Activated T-cell treated with anti-CD3 and anti-CD28 coated beads, Interleukin-2, amount 50 U/mL, for 24 hours (primary cell): ENCODE data around the gene RYR2.
A peak's percentile ranks its signal among the peaks of the same experiment; 100 is the strongest.

Experiments used
- DNase-seq: peaks from one replicate; pipeline ENCODE4 v3.0.0-alpha.2; 2020
- H3K27ac Mint-ChIP-seq: 2 replicates; pipeline ENCODE4 v1.8.0; 2020; ENCODE audit warnings: mild to moderate bottlenecking, mixed read lengths
- H3K27me3 Mint-ChIP-seq: 2 replicates; pipeline ENCODE4 v1.8.0; 2020; ENCODE audit warnings: mixed read lengths
- H3K36me3 Mint-ChIP-seq: 2 replicates; pipeline ENCODE4 v1.8.0; 2020; ENCODE audit warnings: low read depth, mixed read lengths
- H3K4me1 Mint-ChIP-seq: 2 replicates; pipeline ENCODE4 v1.8.0; 2020; ENCODE audit warnings: low read depth, mixed read lengths
- H3K4me3 Mint-ChIP-seq: 2 replicates; pipeline ENCODE4 v1.8.0; 2020; ENCODE audit warnings: mild to moderate bottlenecking, moderate library complexity, mixed read lengths
- H3K9me3 Mint-ChIP-seq: 2 replicates; pipeline ENCODE4 v1.8.0; 2020; ENCODE audit warnings: mixed read lengths

RYR2 gene

GRCh38 chr1:237013608-237014007 is 28.4 kb upstream of the RYR2 start:
- H3K27ac Mint-ChIP-seq = no peak overlapping the region
- H3K4me1 Mint-ChIP-seq = no peaks in the 10 kb centered on the region
- no peaks in the 10 kb centered on the region for H3K36me3 Mint-ChIP-seq
- DNase-seq = no peak
- no peak overlapping the region for H3K4me3 Mint-ChIP-seq
- H3K27me3 Mint-ChIP-seq = peaks cover 4% of the 10 kb centered on the region
- H3K9me3 Mint-ChIP-seq = no peaks in the 10 kb centered on the region

- Mint-ChIP-seq H3K4me3 (no peak overlapping the region), H3K9me3 (no peaks in the 10 kb centered on the region), H3K27me3 (peaks cover 4% of the 10 kb centered on the region), H3K27ac (no peak overlapping the region), H3K4me1 (no peaks in the 10 kb centered on the region), H3K36me3 (no peaks in the 10 kb centered on the region)
- DNase-seq = no peak
Observed at GRCh38 chr1:237016626-237017025, 25.4 kb upstream of the RYR2 start.

GRCh38 chr1:237018896-237019295 is 23.1 kb upstream of the RYR2 start:
- no peak for DNase-seq
- Mint-ChIP-seq H3K36me3 (no peaks in the 10 kb centered on the region), H3K9me3 (no peaks in the 10 kb centered on the region), H3K27me3 (peaks cover 4% of the 10 kb centered on the region), H3K4me3 (no peak overlapping the region), H3K27ac (no peak overlapping the region), H3K4me1 (no peaks in the 10 kb centered on the region)

- Mint-ChIP-seq H3K27ac (no peak overlapping the region), H3K36me3 (peaks cover 3% of the 10 kb centered on the region), H3K9me3 (peaks cover 5% of the 10 kb centered on the region), H3K27me3 (peaks cover 25% of the 10 kb centered on the region), H3K4me3 (no peak overlapping the region), H3K4me1 (no peaks in the 10 kb centered on the region)
- DNase-seq = no peak
Observed at GRCh38 chr1:237025358-237026074, 16.5 kb upstream of the RYR2 start.

- Mint-ChIP-seq H3K4me1 (no peaks in the 10 kb centered on the region), H3K27ac (no peak overlapping the region), H3K9me3 (peaks cover 5% of the 10 kb centered on the region), H3K4me3 (no peak overlapping the region), H3K27me3 (peaks cover 31% of the 10 kb centered on the region), H3K36me3 (peaks cover 3% of the 10 kb centered on the region)
- no peak for DNase-seq
Observed at GRCh38 chr1:237029240-237029639, 12.7 kb upstream of the RYR2 start.

GRCh38 chr1:237029850-237030535 is 12.0 kb upstream of the RYR2 start:
- Mint-ChIP-seq H3K36me3 (peaks cover 3% of the 10 kb centered on the region), H3K27me3 (peaks cover 33% of the 10 kb centered on the region), H3K27ac (no peak overlapping the region), H3K4me1 (no peaks in the 10 kb centered on the region), H3K4me3 (no peak overlapping the region), H3K9me3 (peaks cover 5% of the 10 kb centered on the region)
- no peak for DNase-seq

GRCh38 chr1:237031480-237031879 is 10.5 kb upstream of the RYR2 start:
- Mint-ChIP-seq H3K4me3 (no peak overlapping the region), H3K27ac (no peak overlapping the region), H3K4me1 (no peaks in the 10 kb centered on the region), H3K36me3 (no peaks in the 10 kb centered on the region), H3K9me3 (no peaks in the 10 kb centered on the region), H3K27me3 (peaks cover 30% of the 10 kb centered on the region)
- no peak for DNase-seq

GRCh38 chr1:237032029-237032428 is 10.0 kb upstream of the RYR2 start:
- no peak overlapping the region for H3K27ac Mint-ChIP-seq
- no peak overlapping the region for H3K4me3 Mint-ChIP-seq
- H3K27me3 Mint-ChIP-seq = peaks cover 30% of the 10 kb centered on the region
- H3K36me3 Mint-ChIP-seq = no peaks in the 10 kb centered on the region
- no peaks in the 10 kb centered on the region for H3K9me3 Mint-ChIP-seq
- H3K4me1 Mint-ChIP-seq = no peaks in the 10 kb centered on the region
- no peak for DNase-seq

- Mint-ChIP-seq H3K27ac (no peak overlapping the region), H3K4me1 (no peaks in the 10 kb centered on the region), H3K36me3 (no peaks in the 10 kb centered on the region), H3K9me3 (no peaks in the 10 kb centered on the region), H3K27me3 (peaks cover 24% of the 10 kb centered on the region), H3K4me3 (no peak overlapping the region)
- no peak for DNase-seq
Observed at GRCh38 chr1:237033061-237033460, 8.9 kb upstream of the RYR2 start.

- Mint-ChIP-seq H3K27ac (no peak overlapping the region), H3K4me1 (no peaks in the 10 kb centered on the region), H3K36me3 (no peaks in the 10 kb centered on the region), H3K9me3 (no peaks in the 10 kb centered on the region), H3K27me3 (peaks cover 31% of the 10 kb centered on the region), H3K4me3 (no peak overlapping the region)
- no peak for DNase-seq
Observed at GRCh38 chr1:237033804-237034203, 8.2 kb upstream of the RYR2 start.

- no peak for DNase-seq
- Mint-ChIP-seq H3K4me3 (no peak overlapping the region), H3K27ac (no peak overlapping the region), H3K4me1 (no peaks in the 10 kb centered on the region), H3K27me3 (peaks cover 25% of the 10 kb centered on the region), H3K9me3 (no peaks in the 10 kb centered on the region), H3K36me3 (no peaks in the 10 kb centered on the region)
Observed at GRCh38 chr1:237035759-237036158, 6.2 kb upstream of the RYR2 start.

- no peak overlapping the region for H3K4me3 Mint-ChIP-seq
- peaks cover 41% of the 10 kb centered on the region for H3K27me3 Mint-ChIP-seq
- DNase-seq = no peak
- no peaks in the 10 kb centered on the region for H3K9me3 Mint-ChIP-seq
- no peaks in the 10 kb centered on the region for H3K36me3 Mint-ChIP-seq
- peaks cover 10% of the 10 kb centered on the region for H3K4me1 Mint-ChIP-seq
- H3K27ac Mint-ChIP-seq = no peak overlapping the region
Observed at GRCh38 chr1:237038211-237038610, 3.8 kb upstream of the RYR2 start.

GRCh38 chr1:237040823-237041222 is 1.2 kb upstream of the RYR2 start:
- H3K27ac Mint-ChIP-seq = no peak overlapping the region
- no peaks in the 10 kb centered on the region for H3K9me3 Mint-ChIP-seq
- DNase-seq = no peak
- peaks cover 57% of the 10 kb centered on the region for H3K27me3 Mint-ChIP-seq
- H3K4me1 Mint-ChIP-seq = peaks cover 15% of the 10 kb centered on the region
- no peak overlapping the region for H3K4me3 Mint-ChIP-seq
- no peaks in the 10 kb centered on the region for H3K36me3 Mint-ChIP-seq

GRCh38 chr1:237041461-237041794 is 556 bp upstream of the RYR2 start:
- Mint-ChIP-seq H3K27ac (peak overlapping the region; percentile 32), H3K27me3 (peaks cover 62% of the 10 kb centered on the region), H3K4me3 (peak overlapping the region; percentile 35)

GRCh38 chr1:237042526-237042891 is 525 bp downstream of the RYR2 start:
- no peak overlapping the region for H3K27ac Mint-ChIP-seq
- no peak overlapping the region for H3K4me3 Mint-ChIP-seq
- no peaks in the 10 kb centered on the region for H3K36me3 Mint-ChIP-seq
- H3K27me3 Mint-ChIP-seq = peaks cover 62% of the 10 kb centered on the region
- peak; percentile 29 for DNase-seq
- no peaks in the 10 kb centered on the region for H3K9me3 Mint-ChIP-seq
- peaks cover 15% of the 10 kb centered on the region for H3K4me1 Mint-ChIP-seq

More at GRCh38 chr1:237041461-237041794, 556 bp upstream of the RYR2 start:
- H3K36me3 Mint-ChIP-seq = no peaks in the 10 kb centered on the region
- no peak for DNase-seq
- H3K9me3 Mint-ChIP-seq = no peaks in the 10 kb centered on the region
- H3K4me1 Mint-ChIP-seq = peaks cover 15% of the 10 kb centered on the region
